ENCODE measurements around the gene ERICH4.
"Not testable (repeated sequence)": the region's sequence is repeated elsewhere in the genome, so short reads cannot be mapped to it uniquely, and the experiment has no call there.

Gene ERICH4, protein sequence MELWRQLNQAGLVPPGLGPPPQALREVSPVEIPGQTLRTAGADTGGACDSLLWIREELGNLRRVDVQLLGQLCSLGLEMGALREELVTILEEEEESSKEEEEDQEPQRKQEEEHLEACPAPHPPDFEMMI

DNA sequence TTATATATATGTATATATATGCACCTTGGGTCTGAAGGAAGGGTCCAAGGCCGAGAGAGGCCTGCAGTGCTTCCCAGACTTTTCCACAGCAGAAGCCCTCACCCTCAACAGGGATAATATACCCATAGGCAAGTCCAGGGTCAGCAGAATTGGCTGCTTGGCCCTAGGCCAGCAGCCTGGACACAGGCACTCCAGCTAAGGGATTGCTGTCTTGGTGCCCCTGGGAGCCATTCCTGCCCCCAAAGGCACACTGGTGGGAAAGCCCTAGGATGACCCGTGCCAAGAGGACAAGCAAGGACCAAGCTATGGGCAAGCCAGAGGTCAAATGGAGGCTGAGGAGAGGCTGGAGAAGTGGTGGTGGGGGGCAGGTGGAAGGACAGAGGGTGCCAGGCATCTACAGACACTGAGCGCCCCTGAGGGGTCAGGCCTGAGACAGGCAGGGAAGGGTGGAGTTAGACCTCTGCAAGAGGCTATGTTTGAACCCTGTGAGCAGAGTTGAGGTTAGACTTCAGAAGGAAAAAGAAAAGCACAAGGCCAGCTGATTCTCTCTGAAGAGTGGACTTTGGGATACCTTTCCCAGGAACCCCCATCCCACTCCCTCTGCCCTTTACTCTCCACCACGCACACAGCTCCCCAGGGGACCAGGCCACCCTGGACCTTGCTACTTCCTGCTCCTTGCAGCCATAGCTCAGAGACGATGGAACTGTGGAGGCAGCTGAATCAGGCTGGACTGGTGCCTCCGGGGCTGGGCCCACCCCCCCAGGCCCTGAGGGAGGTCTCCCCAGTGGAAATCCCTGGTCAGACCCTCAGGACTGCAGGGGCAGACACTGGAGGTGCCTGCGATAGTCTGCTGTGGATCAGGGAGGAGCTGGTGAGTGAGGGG, at the start of gene ERICH4:
Gene ERICH4 (plus strand): TSS at position 684 of the 883 bp plus-strand sequence. CDS start 14 bp downstream, at position 698.
- DNase-seq = no peak

DNA sequence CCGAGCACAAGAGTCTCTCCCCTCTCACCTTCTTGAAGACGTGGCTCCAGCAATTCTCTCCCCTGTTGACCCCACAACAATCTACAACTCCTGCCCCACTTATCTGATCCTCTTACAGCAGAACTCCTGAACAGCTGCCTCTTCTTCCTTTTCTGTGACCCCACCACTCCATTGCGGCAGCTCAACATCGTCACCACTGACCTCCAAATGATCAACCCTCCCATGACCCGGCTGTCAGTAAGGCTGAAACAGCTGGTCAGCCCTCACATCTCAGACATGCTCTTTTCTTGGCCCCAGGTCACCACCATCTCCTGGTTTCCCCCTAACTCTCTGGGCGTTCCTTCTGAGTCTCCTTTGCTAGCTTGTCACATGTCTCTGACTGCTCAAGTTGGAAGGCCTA, 47.6 kb upstream of the ERICH4 start:
- DNase-seq = no peak

DNA sequence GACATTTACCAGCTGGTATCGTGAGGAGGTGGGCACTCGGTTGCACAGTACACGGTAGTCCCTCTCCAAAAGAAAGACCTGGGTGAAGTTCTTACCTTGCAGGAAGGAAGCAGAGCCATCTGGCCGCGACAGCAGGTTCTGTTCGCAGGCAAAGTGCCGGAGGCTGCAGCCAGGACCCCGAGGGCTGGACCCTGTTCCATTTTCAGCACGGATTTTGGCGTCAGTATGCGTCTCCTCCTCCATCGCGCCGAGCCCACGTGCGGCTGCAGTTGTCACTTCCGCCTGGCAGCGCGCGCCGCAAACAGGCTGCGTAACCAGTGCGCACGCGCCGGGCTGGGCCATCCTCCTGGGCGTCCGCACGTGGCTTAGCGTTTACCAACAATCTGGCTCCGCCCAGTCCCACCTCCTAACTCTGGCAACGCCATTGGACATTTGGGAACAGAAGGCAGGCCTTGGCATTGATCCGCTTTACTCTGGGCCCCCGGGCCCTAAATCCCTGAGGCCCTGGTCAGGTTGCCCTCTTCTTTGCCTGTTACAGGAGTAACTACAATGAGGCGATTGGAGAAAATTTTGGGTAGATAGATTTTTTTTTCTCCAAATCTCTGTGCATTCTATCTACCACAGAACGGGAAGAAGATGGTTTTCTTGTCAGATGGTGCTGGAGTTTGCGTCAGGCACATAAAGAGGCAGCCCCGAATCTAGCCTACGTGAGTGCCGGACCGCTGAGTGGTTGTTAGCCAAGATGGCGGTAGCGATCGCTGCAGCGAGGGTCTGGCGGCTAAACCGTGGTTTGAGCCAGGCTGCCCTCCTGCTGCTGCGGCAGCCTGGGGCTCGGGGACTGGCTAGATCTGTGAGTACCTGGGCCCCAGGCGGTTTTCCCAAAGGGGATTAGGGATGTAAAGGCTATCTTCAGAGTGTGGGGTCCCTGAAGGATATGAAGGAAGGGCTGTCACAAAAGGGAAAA, 45.6 kb upstream of the ERICH4 start, which contains the start of the genes BCKDHA and EXOSC5:
Gene BCKDHA (plus strand): TSS at position 733 of the 964 bp plus-strand sequence. CDS start 10 bp downstream, at position 743.
Gene EXOSC5 (minus strand): TSS at position 274 of the 964 bp plus-strand sequence. CDS start 31 bp downstream, at position 243.
- peak; percentile 100 for DNase-seq

- DNase-seq = no peak
Observed at GRCh38 chr19:41398050-41398418, 44.9 kb upstream of the ERICH4 start.

GRCh38 chr19:41398598-41398997, 44.4 kb upstream of the ERICH4 start:
- no peak for DNase-seq

DNA sequence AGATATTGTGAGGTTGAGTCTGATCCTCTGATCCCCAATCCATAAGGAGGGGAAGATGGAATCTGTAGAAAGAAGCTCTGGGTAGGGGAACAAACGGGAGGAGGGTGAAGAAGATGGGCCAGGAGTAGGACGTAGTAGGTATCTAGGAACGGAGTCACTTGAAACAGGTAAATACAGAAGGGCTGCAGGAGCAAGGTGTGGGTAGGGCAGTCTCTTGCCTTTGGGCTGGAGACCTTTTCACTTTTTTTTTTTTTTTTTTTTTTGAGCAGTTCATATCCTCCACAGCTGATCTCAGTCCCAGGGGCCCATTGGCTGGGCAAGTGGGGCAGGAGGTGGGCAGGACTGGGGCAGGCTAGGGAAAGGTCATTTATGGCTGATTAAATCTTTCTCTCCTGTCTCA, 43.9 kb upstream of the ERICH4 start:
- no peak for DNase-seq

- no peak for DNase-seq
Observed at GRCh38 chr19:41399525-41399924, 43.4 kb upstream of the ERICH4 start.

DNA sequence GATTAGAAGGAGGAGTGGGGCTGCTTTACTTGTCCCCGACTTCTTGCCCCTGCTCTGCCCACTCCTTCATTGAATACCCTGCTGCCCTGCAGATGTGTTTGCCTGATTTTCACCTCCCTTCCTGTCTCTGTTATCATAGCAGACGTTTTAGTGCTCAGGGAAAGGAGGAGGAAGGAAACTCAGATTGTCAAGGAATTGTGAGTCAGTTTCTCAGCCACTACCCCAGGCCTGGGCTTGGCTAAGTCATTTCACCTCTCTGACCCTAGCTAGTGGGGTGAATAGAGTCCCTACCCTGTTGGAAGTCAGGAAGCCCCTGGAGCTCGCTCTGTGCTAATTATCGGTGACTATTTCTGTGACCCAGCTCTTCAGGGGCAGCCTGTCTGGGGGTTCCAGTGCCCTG, 41.5 kb upstream of the ERICH4 start:
- DNase-seq = no peak

DNA sequence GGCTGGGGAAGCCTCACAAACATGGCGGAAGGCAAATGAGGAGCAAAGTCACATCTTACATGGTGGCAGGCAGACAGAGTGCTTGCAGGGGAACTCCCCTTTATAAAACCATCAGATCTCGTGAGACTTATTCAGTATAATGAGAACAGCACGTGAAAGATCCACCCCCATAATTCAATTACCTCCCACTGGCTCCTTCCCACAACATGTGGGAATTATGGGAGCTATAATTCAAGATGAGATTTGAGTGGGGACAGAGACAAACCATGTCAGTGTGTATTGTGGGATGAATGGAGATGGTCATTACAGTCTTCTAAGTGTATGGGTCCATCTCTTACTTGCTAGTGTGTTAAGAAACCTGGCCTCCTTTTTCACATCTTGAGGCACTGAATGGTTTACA, 40.9 kb upstream of the ERICH4 start:
- no peak for DNase-seq

DNA sequence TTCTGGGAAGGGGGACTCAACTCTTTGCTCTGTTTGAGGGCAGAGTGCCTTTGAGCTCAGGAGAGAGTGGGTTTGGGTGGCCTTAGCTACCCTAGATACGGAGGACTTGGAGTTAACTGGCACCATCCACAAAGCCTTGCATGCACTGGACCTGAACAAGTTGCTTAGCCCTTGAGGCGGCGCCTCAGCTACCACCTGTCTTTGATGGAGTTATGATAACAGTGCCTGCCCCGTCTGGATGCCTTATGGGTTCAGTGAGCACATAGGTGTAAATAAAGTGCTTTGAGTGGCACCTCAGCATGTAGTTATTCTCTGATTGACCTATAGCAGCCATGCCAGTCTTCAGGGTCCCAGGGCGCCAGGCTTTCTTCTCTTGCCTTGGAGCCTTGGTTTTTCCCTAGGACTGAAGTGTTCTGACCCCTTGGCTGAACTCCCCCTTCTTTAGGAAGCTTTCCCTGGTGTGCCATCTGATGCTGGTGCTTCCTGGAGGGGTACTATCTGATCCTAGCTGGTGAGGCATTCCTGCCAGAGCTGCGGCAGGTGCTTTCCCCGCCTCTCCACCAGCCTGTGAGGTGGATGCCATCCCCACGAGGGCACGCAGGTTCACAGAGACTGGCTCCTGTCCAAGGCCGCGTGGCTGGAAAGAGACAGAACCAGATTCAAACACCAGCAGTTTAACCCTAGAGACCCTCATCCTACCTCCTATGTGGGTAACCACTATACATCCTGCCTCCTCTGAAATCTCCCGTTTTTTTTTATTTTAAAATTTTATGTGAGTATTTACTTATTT, 39.6 kb upstream of the ERICH4 start:
- no peak for DNase-seq

- no peak for DNase-seq
Observed at GRCh38 chr19:41405776-41406175, 37.2 kb upstream of the ERICH4 start.

GRCh38 chr19:41407271-41407670, 35.7 kb upstream of the ERICH4 start:
- no peak for DNase-seq

DNA sequence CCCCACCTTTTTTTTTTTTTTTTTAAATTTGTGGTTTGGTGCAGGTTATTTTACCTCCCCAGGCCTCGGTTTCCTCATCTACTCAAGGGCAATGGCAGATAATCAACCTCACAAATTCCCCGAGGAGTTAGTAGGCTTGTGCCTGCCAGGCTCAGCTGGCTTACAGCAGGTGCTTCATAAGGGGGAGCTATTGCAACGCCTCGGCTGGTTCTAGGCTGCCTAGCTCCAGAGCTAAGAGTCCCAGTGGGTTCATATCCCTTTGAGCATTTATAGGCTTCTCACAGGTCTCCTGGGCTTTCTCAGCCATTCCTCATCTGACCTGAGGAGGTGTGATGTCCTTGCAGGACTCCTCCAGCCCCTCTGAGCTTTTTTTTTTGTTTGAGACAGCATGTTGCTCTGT, 34.7 kb upstream of the ERICH4 start:
- no peak for DNase-seq

DNA sequence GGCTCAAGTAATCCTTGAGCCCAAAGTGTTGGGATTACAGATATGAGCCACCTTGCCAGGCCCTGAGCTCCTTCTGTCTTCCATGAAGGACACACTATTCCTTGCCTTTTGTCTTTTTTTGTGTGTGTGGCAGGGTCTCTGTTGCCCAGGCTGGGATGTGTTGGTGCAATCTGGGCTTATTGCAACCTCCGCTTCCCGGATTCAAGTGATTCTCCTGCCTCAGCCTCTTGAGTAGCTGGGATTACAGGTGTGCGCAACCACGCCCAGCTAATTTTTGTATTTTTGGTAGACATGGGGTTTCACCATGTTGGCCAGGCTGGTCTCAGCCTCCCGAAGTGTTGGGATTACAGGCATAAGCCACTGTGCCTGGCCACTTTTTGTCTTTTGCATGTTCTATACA, 34.1 kb upstream of the ERICH4 start:
- DNase-seq = not testable (repeated sequence)

DNA sequence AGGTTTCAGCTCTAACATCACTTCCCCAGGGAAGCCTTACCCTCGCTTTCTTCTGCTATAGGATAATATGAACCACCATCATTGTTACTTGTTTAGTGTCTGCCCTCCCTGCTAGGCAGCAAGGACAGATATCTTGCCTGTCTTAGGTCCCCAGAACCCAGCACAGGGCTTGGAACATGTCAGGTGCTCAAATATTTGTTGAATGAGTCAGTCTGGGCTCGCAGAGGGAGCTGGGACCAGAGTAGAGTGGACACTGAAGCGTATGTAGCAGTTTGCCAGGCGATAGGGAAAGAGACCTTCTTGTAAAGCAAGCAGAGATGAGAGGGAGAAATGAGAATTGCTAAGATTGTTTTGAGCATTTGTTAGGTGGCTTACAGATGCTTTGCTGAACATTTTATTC, 33.7 kb upstream of the ERICH4 start:
- DNase-seq = no peak

GRCh38 chr19:41410336-41411054, 32.5 kb upstream of the ERICH4 start:
- DNase-seq = no peak

GRCh38 chr19:41411100-41411967, 31.6 kb upstream of the ERICH4 start:
- DNase-seq = no peak

DNA sequence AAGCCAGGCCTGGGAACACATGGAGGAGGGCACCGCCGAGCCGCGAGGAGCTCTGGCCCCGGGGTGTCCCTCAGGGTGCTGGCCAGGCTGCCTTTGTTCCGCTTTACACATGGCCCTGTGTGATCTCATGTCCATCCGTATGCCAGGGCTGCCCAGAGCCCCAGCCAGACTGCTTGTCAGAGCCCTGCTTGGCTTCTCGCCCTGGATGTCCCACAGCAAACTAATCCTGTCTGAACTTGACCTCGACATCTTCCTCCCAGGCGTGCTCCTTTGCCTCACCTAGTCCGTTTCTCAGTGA, 31.0 kb upstream of the ERICH4 start:
- no peak for DNase-seq

GRCh38 chr19:41412953-41413352, 30.0 kb upstream of the ERICH4 start:
- DNase-seq = no peak

DNA sequence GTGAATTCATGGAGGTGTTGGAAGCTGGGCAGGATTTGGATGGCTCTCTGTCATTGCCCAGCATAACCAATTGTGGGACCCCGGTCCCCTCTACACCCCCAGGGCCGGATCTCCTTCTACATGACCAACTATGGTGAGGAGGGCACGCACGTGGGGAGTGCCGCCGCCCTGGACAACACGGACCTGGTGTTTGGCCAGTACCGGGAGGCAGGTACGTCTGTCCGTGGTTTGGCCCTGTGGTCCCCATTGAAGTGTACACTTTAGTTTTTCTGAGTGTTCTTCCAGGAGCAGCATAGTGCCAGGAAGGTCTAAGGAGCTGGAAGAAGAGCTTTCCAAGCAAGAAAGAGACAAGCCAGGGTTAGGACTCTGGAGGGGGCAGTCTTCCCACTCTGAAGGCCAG, 29.0 kb upstream of the ERICH4 start:
- DNase-seq = no peak

- DNase-seq = no peak
Observed at GRCh38 chr19:41414461-41414860, 28.5 kb upstream of the ERICH4 start.
